Activated naive CD4-positive, alpha-beta T cell treated with anti-CD3 and anti-CD28 coated beads, Interleukin-2, amount 50 U/mL, for 24 hours (primary cell): Measurements from ENCODE around the gene BLOC1S3.

Source experiments
- H3K27ac Mint-ChIP-seq: one replicate; pipeline ENCODE4 v1.8.0; 2021; ENCODE audit warnings: mild to moderate bottlenecking, mixed read lengths
- H3K27me3 Mint-ChIP-seq: one replicate; pipeline ENCODE4 v1.8.0; 2021; ENCODE audit warnings: mixed read lengths
- H3K36me3 Mint-ChIP-seq: one replicate; pipeline ENCODE4 v1.8.0; 2021; ENCODE audit warnings: mixed read lengths
- H3K4me1 Mint-ChIP-seq: one replicate; pipeline ENCODE4 v1.8.0; 2021; ENCODE audit warnings: mixed read lengths
- H3K4me3 Mint-ChIP-seq: one replicate; pipeline ENCODE4 v1.8.0; 2021; ENCODE audit warnings: mild to moderate bottlenecking, mixed read lengths
- H3K9me3 Mint-ChIP-seq: one replicate; pipeline ENCODE4 v1.8.0; 2021; ENCODE audit warnings: mixed read lengths

BLOC1S3 gene

GRCh38 chr19:45164577-45165335 is 13.8 kb upstream of the BLOC1S3 start:
- Mint-ChIP-seq H3K4me1 (peaks cover 35% of the 10 kb centered on the region), H3K36me3 (no peaks in the 10 kb centered on the region), H3K4me3 (no peak overlapping the region), H3K27ac (no peak overlapping the region), H3K9me3 (no peaks in the 10 kb centered on the region), H3K27me3 (no peaks in the 10 kb centered on the region)

GRCh38 chr19:45166723-45167252 is 11.8 kb upstream of the BLOC1S3 start:
- no peak overlapping the region for H3K27ac Mint-ChIP-seq
- peaks cover 42% of the 10 kb centered on the region for H3K4me1 Mint-ChIP-seq
- no peak overlapping the region for H3K4me3 Mint-ChIP-seq
- no peaks in the 10 kb centered on the region for H3K27me3 Mint-ChIP-seq
- H3K9me3 Mint-ChIP-seq: no peaks in the 10 kb centered on the region
- no peaks in the 10 kb centered on the region for H3K36me3 Mint-ChIP-seq

GRCh38 chr19:45168767-45169351 is 9.7 kb upstream of the BLOC1S3 start:
- Mint-ChIP-seq H3K4me3 (no peak overlapping the region), H3K36me3 (no peaks in the 10 kb centered on the region), H3K27ac (no peak overlapping the region), H3K9me3 (no peaks in the 10 kb centered on the region), H3K4me1 (peaks cover 52% of the 10 kb centered on the region), H3K27me3 (no peaks in the 10 kb centered on the region)

GRCh38 chr19:45169602-45170001 is 9.0 kb upstream of the BLOC1S3 start:
- Mint-ChIP-seq H3K27ac (no peak overlapping the region), H3K4me3 (no peak overlapping the region), H3K4me1 (peaks cover 50% of the 10 kb centered on the region), H3K9me3 (no peaks in the 10 kb centered on the region), H3K36me3 (no peaks in the 10 kb centered on the region), H3K27me3 (no peaks in the 10 kb centered on the region)

GRCh38 chr19:45170146-45171106 is 8.2 kb upstream of the BLOC1S3 start:
- Mint-ChIP-seq H3K4me1 (peaks cover 49% of the 10 kb centered on the region), H3K4me3 (peak overlapping the region; percentile 74), H3K36me3 (peaks cover 1% of the 10 kb centered on the region), H3K9me3 (no peaks in the 10 kb centered on the region), H3K27me3 (no peaks in the 10 kb centered on the region), H3K27ac (peak overlapping the region; percentile 94)

GRCh38 chr19:45171211-45171623 is 7.4 kb upstream of the BLOC1S3 start:
- Mint-ChIP-seq H3K27me3 (no peaks in the 10 kb centered on the region), H3K4me3 (peak overlapping the region; percentile 74), H3K36me3 (peaks cover 3% of the 10 kb centered on the region), H3K4me1 (peaks cover 52% of the 10 kb centered on the region), H3K27ac (peak overlapping the region; percentile 94), H3K9me3 (no peaks in the 10 kb centered on the region)

GRCh38 chr19:45172173-45172572 is 6.4 kb upstream of the BLOC1S3 start:
- Mint-ChIP-seq H3K27ac (peak overlapping the region; percentile 46), H3K36me3 (peaks cover 3% of the 10 kb centered on the region), H3K9me3 (no peaks in the 10 kb centered on the region), H3K4me3 (no peak overlapping the region), H3K4me1 (peaks cover 48% of the 10 kb centered on the region), H3K27me3 (no peaks in the 10 kb centered on the region)

GRCh38 chr19:45172611-45173208 is 5.9 kb upstream of the BLOC1S3 start:
- H3K9me3 Mint-ChIP-seq: no peaks in the 10 kb centered on the region
- peaks cover 50% of the 10 kb centered on the region for H3K4me1 Mint-ChIP-seq
- no peaks in the 10 kb centered on the region for H3K27me3 Mint-ChIP-seq
- H3K27ac Mint-ChIP-seq: peak overlapping the region; percentile 35
- peak overlapping the region; percentile 19 for H3K4me3 Mint-ChIP-seq
- H3K36me3 Mint-ChIP-seq: peaks cover 3% of the 10 kb centered on the region

GRCh38 chr19:45173816-45174215 is 4.8 kb upstream of the BLOC1S3 start:
- H3K27ac Mint-ChIP-seq: peak overlapping the region; percentile 70
- no peaks in the 10 kb centered on the region for H3K27me3 Mint-ChIP-seq

GRCh38 chr19:45175515-45176345 is 2.9 kb upstream of the BLOC1S3 start:
- Mint-ChIP-seq H3K27me3 (no peaks in the 10 kb centered on the region), H3K9me3 (no peaks in the 10 kb centered on the region), H3K4me1 (peaks cover 47% of the 10 kb centered on the region), H3K4me3 (peak overlapping the region; percentile 65), H3K27ac (no peak overlapping the region), H3K36me3 (peaks cover 3% of the 10 kb centered on the region)

More at GRCh38 chr19:45173816-45174215, 4.8 kb upstream of the BLOC1S3 start:
- peaks cover 48% of the 10 kb centered on the region for H3K4me1 Mint-ChIP-seq
- no peak overlapping the region for H3K4me3 Mint-ChIP-seq
- no peaks in the 10 kb centered on the region for H3K9me3 Mint-ChIP-seq
- peaks cover 3% of the 10 kb centered on the region for H3K36me3 Mint-ChIP-seq

GRCh38 chr19:45177817-45178261 is 745 bp upstream of the BLOC1S3 start, which contains the start of gene TRAPPC6A:
Gene TRAPPC6A, minus strand, starts transcription at chr19:45178237. Its CDS starts 19 bp downstream, at chr19:45178218.
- Mint-ChIP-seq H3K4me3 (peak within 1 kb of the TSS; percentile 92), H3K4me1 (peaks cover 44% of the 10 kb centered on the region), H3K36me3 (peaks cover 7% of the 10 kb centered on the region), H3K27me3 (no peaks in the 10 kb centered on the region), H3K27ac (peak within 1 kb of the TSS; percentile 95), H3K9me3 (no peaks in the 10 kb centered on the region)

GRCh38 chr19:45179072-45179891 is 698 bp downstream of the BLOC1S3 start:
- peak overlapping the region; percentile 92 for H3K4me3 Mint-ChIP-seq
- H3K4me1 Mint-ChIP-seq: peaks cover 36% of the 10 kb centered on the region
- peak overlapping the region; percentile 75 for H3K27ac Mint-ChIP-seq
- peaks cover 7% of the 10 kb centered on the region for H3K36me3 Mint-ChIP-seq
- H3K9me3 Mint-ChIP-seq: no peaks in the 10 kb centered on the region
- H3K27me3 Mint-ChIP-seq: no peaks in the 10 kb centered on the region

GRCh38 chr19:45179892-45180370 is 1.3 kb downstream of the BLOC1S3 start:
- H3K4me3 Mint-ChIP-seq: peak overlapping the region; percentile 60
- no peak overlapping the region for H3K27ac Mint-ChIP-seq
- H3K27me3 Mint-ChIP-seq: no peaks in the 10 kb centered on the region
- H3K36me3 Mint-ChIP-seq: peaks cover 7% of the 10 kb centered on the region
- H3K4me1 Mint-ChIP-seq: peaks cover 36% of the 10 kb centered on the region
- no peaks in the 10 kb centered on the region for H3K9me3 Mint-ChIP-seq
